GM18951 (cell line): ENCODE data around the gene GARIN3.
"Not testable (repeated sequence)": the region's sequence is repeated elsewhere in the genome, so short reads cannot be mapped to it uniquely, and the experiment has no call there.

Experiments used
- POLR2A ChIP-seq: IDR thresholded peaks from 4 replicates; pipeline ENCODE4 v1.6.1; 2011; ENCODE audit warnings: mild to moderate bottlenecking; ENCODE audit not compliant: insufficient read length, insufficient read depth; ENCODE audit errors: extremely low read depth
- in situ Hi-C: fragments of 300-500 bp; cut with MboI; formaldehyde crosslinking; loops from one replicate; pipeline ENCODE4 v1.12.0; 2022; ENCODE audit warnings: low sequenced_read_pairs, mixed read lengths, inconsistent platforms; ENCODE audit not compliant: unreplicated experiment

Gene GARIN3

GRCh38 chr5:157197086-157197485 is 31.0 kb upstream of the GARIN3 start:
- in situ Hi-C loops: no loop called here
- no peak for TF ChIP-seq POLR2A

DNA sequence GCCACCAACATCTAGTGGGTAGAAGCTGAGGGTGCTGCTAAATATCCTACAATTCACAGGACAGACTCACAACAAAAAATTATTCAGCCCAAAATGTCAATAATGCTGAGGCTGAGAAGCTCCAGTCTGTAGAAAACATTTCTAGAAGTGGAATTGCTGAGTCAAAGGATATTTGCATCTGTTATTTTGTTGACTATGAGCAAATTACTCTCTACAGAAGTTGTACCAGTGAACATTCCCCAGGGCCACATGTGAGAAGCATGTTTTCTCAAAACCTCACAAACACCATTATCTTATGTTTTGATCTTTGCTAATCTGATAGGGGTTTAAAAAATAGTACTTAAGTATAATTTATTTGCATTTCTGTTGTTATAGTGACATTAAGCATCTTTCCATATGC is 30.0 kb upstream of the GARIN3 start:
- TF ChIP-seq POLR2A: no peak
- in situ Hi-C loops: no loop called here

GRCh38 chr5:157193699-157194424 is 27.8 kb upstream of the GARIN3 start:
- in situ Hi-C loops: no loop called here
- no peak for TF ChIP-seq POLR2A

DNA sequence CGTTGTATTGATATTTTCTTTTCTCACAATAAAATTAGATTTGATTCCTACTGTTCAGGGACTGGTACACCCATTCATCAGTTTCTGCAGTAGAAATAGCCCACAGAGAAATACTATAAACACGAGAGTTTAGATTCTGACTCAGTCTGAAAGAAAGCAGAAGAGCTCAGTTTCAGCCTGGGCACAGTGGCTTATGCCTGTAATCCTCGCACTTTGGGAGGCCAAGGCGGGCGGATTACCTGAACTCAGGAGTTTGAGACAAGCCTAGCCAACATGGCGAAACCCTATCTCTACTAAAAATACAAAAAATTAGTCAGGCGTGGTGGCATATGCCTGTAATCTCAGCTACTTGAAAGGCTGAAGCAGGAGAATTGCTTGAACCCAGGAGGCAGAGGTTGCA is 23.2 kb upstream of the GARIN3 start:
- in situ Hi-C loops: no loop called here
- no peak for TF ChIP-seq POLR2A

- TF ChIP-seq POLR2A: no peak
These were observed 22.2 kb upstream of the GARIN3 start for GRCh38 chr5:157188270-157188669.

DNA sequence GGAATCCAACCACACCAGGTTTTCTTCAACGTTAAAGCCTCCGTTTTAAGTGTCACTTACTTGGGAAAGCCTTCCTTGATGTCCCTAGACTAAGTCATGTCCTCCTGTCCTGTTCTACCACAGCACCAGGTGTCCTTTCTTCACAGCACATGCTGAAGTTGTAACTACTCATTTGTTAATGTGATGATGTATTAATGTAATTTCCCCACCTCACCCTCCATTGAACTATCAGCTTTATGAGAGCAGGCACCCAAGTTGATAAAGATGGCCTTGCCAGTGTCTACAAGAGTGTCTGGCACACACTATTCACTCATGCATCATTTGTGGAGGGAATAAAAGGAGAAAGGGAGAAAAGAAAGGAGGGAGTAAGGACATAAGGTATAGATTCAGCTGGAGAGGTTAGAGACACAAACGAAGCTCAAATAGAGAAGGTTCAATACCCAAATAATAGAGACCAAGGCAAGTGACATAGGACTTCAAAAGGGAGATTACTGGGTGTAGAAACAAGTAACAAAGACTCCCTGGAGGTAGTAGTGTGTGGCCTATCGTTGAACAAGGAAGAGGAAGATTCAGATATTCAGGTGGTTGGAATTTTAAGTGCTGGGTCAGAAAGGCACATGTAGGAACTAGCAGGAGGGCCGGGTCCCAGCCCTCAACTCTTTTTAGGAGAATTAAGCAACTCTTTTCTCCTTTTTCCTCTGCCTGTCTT is 21.1 kb upstream of the GARIN3 start:
- no peak for TF ChIP-seq POLR2A
- in situ Hi-C loops: no loop called here

More at GRCh38 chr5:157188270-157188669, 22.2 kb upstream of the GARIN3 start:
- in situ Hi-C loops: no loop called here

DNA sequence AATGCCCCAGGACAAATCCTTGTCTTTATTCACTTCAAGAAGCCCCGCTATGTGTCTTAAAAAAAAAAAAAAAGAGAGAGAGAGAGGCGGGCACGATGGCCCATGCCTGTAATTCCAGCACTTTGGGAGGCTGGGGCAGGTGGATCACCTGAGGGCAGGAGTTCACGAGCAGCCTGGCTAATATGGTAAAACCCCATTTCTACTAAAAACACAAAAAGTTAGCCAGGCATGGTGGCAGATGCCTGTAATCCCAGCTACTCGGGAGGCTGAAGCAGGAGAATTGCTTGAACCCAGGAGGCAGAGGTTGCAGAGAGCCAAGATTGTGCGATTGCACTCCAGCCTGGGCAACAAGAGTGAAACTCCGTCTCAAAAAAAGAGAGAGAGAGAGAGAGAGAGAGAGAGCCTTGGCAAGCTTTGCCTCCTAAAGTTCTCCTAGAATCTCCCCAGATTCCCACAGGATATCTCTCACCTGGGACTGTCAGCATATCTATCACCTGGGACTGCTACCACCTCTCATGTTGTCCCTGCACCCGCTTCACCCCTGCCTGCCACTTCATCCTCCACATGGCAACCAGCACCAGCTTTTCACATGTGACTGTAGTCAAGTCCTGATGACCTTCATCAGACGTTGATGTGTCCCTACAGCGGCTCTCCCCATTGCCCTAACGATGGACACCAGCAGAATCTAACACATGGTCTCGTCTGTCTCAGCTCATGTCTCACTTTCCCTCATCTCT is 20.4 kb upstream of the GARIN3 start:
- TF ChIP-seq POLR2A: no peak
- in situ Hi-C loops: no loop called here

DNA sequence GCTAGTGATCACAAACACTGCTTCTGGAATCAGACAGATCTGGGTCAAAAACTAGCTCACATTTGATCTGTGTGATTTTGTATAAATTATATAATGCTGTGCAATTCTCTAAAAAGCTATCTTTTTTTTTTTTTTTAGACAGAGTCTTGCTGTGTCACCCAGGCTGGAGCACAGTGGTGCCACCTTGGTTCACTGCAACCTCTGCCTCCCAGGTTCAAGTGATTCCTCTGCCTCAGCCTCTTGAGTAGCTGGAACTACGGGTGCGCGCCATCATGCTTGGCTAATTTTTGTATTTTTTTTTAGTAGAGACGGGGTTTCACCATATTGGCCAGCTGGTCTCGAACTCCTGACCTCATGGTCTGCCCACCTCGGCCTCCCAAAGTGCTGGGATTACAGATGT is 19.1 kb upstream of the GARIN3 start:
- in situ Hi-C loops: not testable (repeated sequence)

- TF ChIP-seq POLR2A: no peak
- in situ Hi-C loops: no loop called here
These were observed 18.1 kb upstream of the GARIN3 start for GRCh38 chr5:157184117-157184670.

DNA sequence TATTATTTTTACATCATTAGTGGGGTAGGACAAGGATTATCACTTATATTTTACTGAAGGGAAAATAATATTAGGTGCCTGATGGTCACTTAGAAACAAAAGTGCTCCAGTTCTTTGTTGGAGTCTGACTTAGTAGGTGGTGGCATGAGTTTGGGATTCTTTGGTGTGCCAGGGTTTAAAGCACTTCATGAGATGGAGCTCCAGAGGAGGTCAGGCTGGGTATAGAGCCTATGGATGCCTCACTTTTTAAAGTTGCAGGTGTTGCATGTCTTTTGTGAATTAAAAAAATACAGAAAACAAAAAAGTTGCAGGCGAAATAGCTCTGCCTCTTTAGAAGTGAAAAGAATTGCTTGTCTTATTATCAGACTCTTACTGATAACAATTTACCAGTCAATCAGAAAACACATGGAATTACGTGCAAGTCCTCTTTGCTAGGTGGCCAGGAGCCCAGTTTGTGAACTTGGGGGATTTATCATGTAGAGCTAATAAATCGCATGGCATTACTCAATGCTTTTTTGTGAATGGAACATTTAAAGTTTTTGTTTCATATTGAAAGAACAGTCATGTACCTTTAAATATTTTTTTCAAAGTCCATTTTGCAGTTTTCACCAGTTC is 16.2 kb upstream of the GARIN3 start:
- in situ Hi-C loops: no loop called here
- no peak for TF ChIP-seq POLR2A

GRCh38 chr5:157180374-157181264 is 14.6 kb upstream of the GARIN3 start, which contains the start of gene ITK:
Gene ITK (plus strand): TSS chr5:157180840. CDS start chr5:157180978, 138 bp downstream.
- in situ Hi-C loops: no loop called here

DNA sequence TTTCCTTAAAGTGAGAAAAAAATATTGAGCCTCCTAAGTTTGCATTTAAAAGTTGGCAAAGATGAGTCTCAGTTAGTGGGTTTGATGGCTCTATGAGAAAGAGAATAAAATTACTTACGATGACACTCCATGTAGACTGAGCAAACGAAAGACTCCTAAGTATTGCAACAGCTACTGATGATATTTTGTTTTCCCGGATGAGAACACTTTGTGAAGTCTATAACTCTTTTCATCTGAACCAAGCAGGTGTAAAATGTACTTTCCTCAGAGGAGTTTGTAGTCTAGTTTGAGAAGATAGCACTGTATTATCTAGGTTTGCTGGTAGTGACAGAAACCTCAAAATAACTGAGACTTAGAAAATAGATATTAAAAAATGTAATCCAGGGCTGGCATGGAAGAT is 12.9 kb upstream of the GARIN3 start:
- no peak for TF ChIP-seq POLR2A
- in situ Hi-C loops: no loop called here

More at GRCh38 chr5:157180374-157181264, 14.6 kb upstream of the GARIN3 start, which contains the start of gene ITK:
- TF ChIP-seq POLR2A: no peak
